Left colon (tissue), 2 donors: ENCODE data around the gene SEC61A1. TPM values are rescaled to one million over a fixed set of nuclear protein-coding genes. Genes with fewer than 3 reads are reported as not detected.

Experiments
- ATAC-seq: fragments of 200-7000 bp; cut with Tn5 transposase; one replicate; pipeline ENCODE4 v1.9.1; 2020; ENCODE audit warnings: mild to moderate bottlenecking, moderate library complexity
- DNase-seq, 2 donors: peaks; one replicate each; pipeline ENCODE4 v3.0.0-alpha.2; 2020
- intact Hi-C, 2 donors: fragments of 100-400 bp; cut with DNase I in 1 of 2; cut with micrococcal nuclease in 1 of 2; formaldehyde crosslinking; loops; one replicate each; pipeline versions ENCODE4 v1.11.2 to v1.14.0; 2022; cut with DNase I, micrococcal nuclease
- total RNA-seq, 2 donors: library from RNA; stranded (reverse); fragmentation: NEBNext Ultra II Directional; extraction: Animal tissue kit (Norgen Biotek cat#: 25700); gene quantifications; one replicate each; pipeline ENCODE4 v1.2.1, GENCODE V29; 2021
- donor health status: DM: no; HTN: no; CAD: no.
- donor health status: DM: yes; HTN: yes; CAD: no.

The SEC61A1 gene
- total RNA-seq, 2 donors from 2014 or later = 142 to 158 TPM

GRCh38 chr3:128094295-128095151 lies 42.3 kb downstream of the SEC61A1 start:
- ATAC-seq = no peak
- intact Hi-C loops = loop anchor here in 1 of 2 donors (10.0 kb wide), 1 partner anchor 400 kb away; the partner anchor contains the start of gene GATA2

GRCh38 chr3:128095222-128095703 lies 43.0 kb downstream of the SEC61A1 start:
- intact Hi-C loops = loop anchor here in 1 of 2 donors (10.0 kb wide), 1 partner anchor 400 kb away; the partner anchor contains the start of gene GATA2
- peak; percentile 97 for ATAC-seq
- DNase-seq = peak; percentile 68 to 91

More at GRCh38 chr3:128094295-128095151, 42.3 kb downstream of the SEC61A1 start:
- DNase-seq = no peak

DNA sequence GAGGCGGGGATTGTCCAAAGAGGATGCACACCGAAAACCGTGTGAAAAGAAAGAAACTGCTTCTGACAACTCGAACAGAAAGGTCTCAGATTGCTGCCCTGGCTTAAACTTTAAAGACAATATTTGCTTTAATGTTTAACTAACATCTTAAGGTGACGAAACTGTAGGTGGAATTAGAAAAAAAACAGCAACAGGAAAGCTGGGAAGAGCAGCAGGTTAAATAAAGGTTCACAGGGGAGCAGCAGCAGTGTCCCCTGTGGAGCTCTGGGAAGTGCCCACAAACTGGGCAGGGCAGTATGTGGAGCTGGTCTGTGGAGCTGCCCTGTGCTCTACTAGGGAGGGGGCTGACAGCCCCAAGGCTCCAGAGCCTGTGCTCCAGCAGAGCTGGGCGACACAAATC lies 46.0 kb downstream of the SEC61A1 start:
- ATAC-seq (peak; percentile 54), DNase-seq (no peak)
- intact Hi-C loops = loop anchor here in 1 of 2 donors (10.0 kb wide), 1 partner anchor 397 kb away; the partner anchor contains the start of gene GATA2

GRCh38 chr3:128100161-128100560 lies 47.9 kb downstream of the SEC61A1 start:
- intact Hi-C loops = no loop called here
- DNase-seq (no peak), ATAC-seq (no peak)

DNA sequence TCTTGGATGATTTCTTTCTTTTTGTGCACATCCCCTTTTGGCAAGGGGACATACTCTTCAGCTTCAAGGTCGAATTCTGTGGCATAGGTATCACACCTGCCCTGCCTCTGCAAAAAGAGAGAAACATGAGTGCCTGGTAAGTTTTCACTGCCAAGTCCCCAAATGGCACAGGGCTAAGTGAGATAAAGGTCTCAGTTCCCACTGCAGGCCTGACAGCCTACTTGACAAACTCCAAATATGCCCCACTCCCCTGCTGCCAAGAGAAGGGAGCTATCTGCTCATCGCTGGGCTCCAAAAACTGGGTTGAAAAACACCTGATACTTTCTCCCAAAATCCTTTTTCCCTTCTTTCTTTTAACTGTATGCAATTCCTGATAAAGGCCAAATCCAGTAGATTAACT lies 48.4 kb downstream of the SEC61A1 start:
- no peak for ATAC-seq
- intact Hi-C loops = no loop called here
- DNase-seq = no peak

- ATAC-seq (no peak), DNase-seq (no peak)
- intact Hi-C loops = no loop called here
Measured at GRCh38 chr3:128103136-128103676, 51.0 kb downstream of the SEC61A1 start.

GRCh38 chr3:128107834-128108233 lies 55.6 kb downstream of the SEC61A1 start:
- intact Hi-C loops = no loop called here
- DNase-seq (no peak), ATAC-seq (no peak)

GRCh38 chr3:128111147-128111546 lies 58.9 kb downstream of the SEC61A1 start:
- ATAC-seq = no peak

GRCh38 chr3:128112357-128112968 lies 60.2 kb downstream of the SEC61A1 start:
- no peak for ATAC-seq
- intact Hi-C loops = no loop called here
- no peak for DNase-seq

More at GRCh38 chr3:128111147-128111546, 58.9 kb downstream of the SEC61A1 start:
- no peak for DNase-seq
- intact Hi-C loops = no loop called here

DNA sequence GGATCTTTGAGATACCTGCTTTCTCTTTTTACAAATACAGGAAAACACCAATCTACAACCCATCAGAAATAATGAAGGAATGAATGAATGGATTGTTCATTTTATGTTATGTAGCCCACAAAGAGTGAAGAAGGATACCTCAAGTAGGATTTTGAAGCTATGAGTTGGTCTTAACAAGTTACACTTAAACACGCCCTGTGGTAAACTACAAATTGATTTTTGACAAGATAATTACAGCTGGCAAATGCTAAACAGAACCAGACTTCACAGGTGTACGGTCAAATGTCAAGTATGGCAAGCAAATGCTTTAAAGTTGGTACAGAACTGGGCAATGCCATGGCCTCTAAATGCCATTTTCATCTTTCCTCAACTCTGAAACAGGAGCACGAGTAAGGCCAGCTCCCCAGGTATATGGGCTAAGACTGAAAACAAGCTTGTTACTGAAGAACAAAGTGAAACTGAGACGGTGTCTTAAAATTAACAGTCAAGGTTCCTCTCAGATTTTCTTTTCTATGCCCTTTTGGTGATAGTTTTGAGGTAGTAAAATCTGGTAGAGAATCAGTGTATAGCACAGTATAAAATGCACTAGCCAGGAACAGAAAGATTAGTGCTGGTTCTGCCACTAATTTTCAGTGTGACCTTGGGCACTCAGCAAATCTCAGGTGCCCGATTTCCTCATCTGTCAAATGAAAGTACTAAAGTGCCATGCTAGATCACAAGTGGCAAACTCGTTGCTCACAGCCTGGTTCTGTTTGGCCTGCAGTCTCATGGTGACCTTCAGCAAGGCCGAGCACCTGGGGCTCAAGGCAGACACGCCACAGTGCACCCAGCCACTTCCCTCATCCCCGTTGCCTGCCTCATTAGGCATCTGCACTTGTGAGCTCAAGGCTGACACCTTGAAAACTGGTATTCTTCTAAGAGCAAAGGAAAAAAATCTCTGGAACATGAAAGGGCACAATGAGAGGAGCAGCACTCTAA lies 61.9 kb downstream of the SEC61A1 start:
- ATAC-seq = no peak
- no peak for DNase-seq
- intact Hi-C loops = no loop called here

Other genes starting within 250 kb of the SEC61A1 start
- 100 to 1,000 TPM; 271 to 338 TPM for gene MGLL, start 229.9 kb upstream of the SEC61A1 start, total RNA-seq
- gene KBTBD12, start 137.2 kb upstream of the SEC61A1 start, total RNA-seq = 1 to 10 TPM; 3.8 to 4.6 TPM
- 10 to 100 TPM; 11.9 to 16.3 TPM for gene RUVBL1, start 71.4 kb downstream of the SEC61A1 start, total RNA-seq
- 10 to 100 TPM in 1 of 2 donors, 1 to 10 TPM in 1; 7.3 to 10.5 TPM for gene EEFSEC, start 101.0 kb downstream of the SEC61A1 start, total RNA-seq